Esophagus muscularis mucosa (tissue), 4 donors: Measurements from ENCODE around the gene ASXL3. TPM values are rescaled to one million over a fixed set of nuclear protein-coding genes. Genes with fewer than 3 reads are reported as not detected.

Experiments used
- DNase-seq: peaks from one replicate; pipeline ENCODE4 v3.0.0-alpha.2; 2017; ENCODE audit errors: extremely low spot score
- H3K27ac ChIP-seq, 4 donors: fragments of 200-600 bp; sonication (generic); replicated peaks in 1 of 4; 1 replicate in 3 of 4; 2 replicates in 1 of 4; pipeline ENCODE4 v1.5.1; 2016 to 2019; ENCODE audit warnings: mild to moderate bottlenecking in 1 of 4
- H3K27me3 ChIP-seq, 4 donors: fragments of 200-600 bp; sonication (generic); one replicate each; pipeline versions ENCODE4 v1.5.1 to v1.6.0; 2016 to 2019
- H3K36me3 ChIP-seq, 4 donors: fragments of 200-600 bp; sonication (generic); one replicate each; pipeline ENCODE4 v1.5.1; 2016 to 2019
- H3K4me1 ChIP-seq, 4 donors: fragments of 200-600 bp; sonication (generic); one replicate each; pipeline ENCODE4 v1.5.1; 2016 to 2019
- H3K4me3 ChIP-seq, 4 donors: fragments of 200-600 bp; sonication (generic); 1 replicate in 2 of 4; 2 replicates in 2 of 4; pipeline ENCODE4 v1.5.1; 2016 to 2019; ENCODE audit warnings: mild to moderate bottlenecking in 4 of 4, moderate library complexity in 1 of 4
- H3K9me3 ChIP-seq, 4 donors: fragments of 200-600 bp; sonication (generic); 1 replicate in 3 of 4; 2 replicates in 1 of 4; pipeline ENCODE4 v1.5.1; 2016 to 2019
- EP300 ChIP-seq: sonication (generic); formaldehyde crosslinking; IDR thresholded peaks from one replicate; pipeline ENCODE4 v1.6.1; 2017; ENCODE audit warnings: antibody characterized with exemption
- POLR2A ChIP-seq: fragments of 450-650 bp; IDR thresholded peaks from one replicate; pipeline ENCODE4 v1.6.1; 2017; ENCODE audit warnings: antibody characterized with exemption, moderate library complexity, mild to moderate bottlenecking, low read depth
- POLR2AphosphoS5 ChIP-seq, 2 donors: sonication (generic); formaldehyde crosslinking; IDR thresholded peaks; one replicate each; pipeline ENCODE4 v1.6.1; 2017; ENCODE audit warnings: antibody characterized with exemption in 2 of 2
- WGBS: methylation state at CpG from one replicate; pipeline ENCODE4 v1.1.5; 2018; 5-methylcytosine and 5-hydroxymethylcytosine counted together
- intact Hi-C: fragments of 100-400 bp; cut with DNase I; formaldehyde crosslinking; loops from one replicate; pipeline ENCODE4 v1.15.1; 2023
- total RNA-seq, 4 donors: library from RNA; depleted of rRNA; stranded (reverse); fragments of >200 nt; gene quantifications; one replicate each; pipeline versions ENCODE4 v1.1.0 to v1.2.1, GENCODE V29; 2016
- TF ChIP-seq, protein P1 (sequence below), 3 experiments: fragments of 200-600 bp in 2 of 3; fragments of 450-650 bp in 1 of 3; sonication (generic) in 2 of 3; IDR thresholded peaks; one replicate each; pipeline ENCODE4 v1.5.1; 2017 to 2019; ENCODE audit warnings: antibody characterized with exemption in 3 of 3, mild to moderate bottlenecking in 2 of 3, moderate library complexity in 1 of 3

ASXL3 gene
- total RNA-seq, 4 donors from 2014 or later = 0.66 to 2.1 (median 1.1) TPM

DNA sequence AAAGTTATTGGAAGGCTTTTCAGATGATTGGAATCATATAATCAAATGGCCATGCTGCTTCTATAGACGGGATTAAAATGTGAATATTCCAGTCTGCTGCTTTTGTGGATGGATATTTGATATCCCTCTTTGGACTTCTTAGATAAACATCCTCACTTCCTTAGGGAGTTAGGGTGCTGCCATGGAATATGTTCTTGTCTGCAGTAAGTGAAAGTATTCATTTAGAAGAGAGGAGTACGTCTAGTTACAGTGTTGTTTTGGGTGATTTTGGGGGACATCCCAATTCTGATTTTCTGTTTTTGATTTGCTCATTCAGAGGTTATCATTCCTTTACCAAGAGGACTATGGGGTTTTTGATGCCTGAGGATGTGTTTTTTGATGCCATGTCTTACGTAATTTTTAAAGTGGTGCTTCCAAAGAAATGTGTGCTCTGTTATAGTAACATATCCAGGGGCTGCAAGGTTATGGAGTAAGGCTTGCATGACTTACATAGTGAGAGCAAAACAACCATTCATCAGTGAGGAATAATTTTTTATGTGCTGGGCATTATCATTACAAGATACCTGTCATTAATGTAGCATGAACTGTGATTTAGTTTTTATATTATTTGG is 33.6 kb downstream of the ASXL3 start:
- Histone ChIP-seq H3K9me3 (no peaks in the 10 kb centered on the region), H3K27me3 (no peaks in the 10 kb centered on the region), H3K36me3 (no peaks in the 10 kb centered on the region), H3K27ac (no peak overlapping the region), H3K4me3 (no peak overlapping the region), H3K4me1 (no peaks in the 10 kb centered on the region)
- TF ChIP-seq, protein P1, sequence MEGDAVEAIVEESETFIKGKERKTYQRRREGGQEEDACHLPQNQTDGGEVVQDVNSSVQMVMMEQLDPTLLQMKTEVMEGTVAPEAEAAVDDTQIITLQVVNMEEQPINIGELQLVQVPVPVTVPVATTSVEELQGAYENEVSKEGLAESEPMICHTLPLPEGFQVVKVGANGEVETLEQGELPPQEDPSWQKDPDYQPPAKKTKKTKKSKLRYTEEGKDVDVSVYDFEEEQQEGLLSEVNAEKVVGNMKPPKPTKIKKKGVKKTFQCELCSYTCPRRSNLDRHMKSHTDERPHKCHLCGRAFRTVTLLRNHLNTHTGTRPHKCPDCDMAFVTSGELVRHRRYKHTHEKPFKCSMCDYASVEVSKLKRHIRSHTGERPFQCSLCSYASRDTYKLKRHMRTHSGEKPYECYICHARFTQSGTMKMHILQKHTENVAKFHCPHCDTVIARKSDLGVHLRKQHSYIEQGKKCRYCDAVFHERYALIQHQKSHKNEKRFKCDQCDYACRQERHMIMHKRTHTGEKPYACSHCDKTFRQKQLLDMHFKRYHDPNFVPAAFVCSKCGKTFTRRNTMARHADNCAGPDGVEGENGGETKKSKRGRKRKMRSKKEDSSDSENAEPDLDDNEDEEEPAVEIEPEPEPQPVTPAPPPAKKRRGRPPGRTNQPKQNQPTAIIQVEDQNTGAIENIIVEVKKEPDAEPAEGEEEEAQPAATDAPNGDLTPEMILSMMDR (IDR thresholded peaks at IDR 0.05) = no peak
- TF ChIP-seq POLR2A (no peak), POLR2AphosphoS5 (IDR thresholded peaks at IDR 0.05) (no peak), EP300 (no peak)
- intact Hi-C loops = no loop called here
- WGBS = 64% methylated on average over 3 of the region's 3 CpGs
- DNase-seq = no peak

GRCh38 chr18:33612632-33613031 is 34.6 kb downstream of the ASXL3 start:
- DNase-seq = no peak

DNA sequence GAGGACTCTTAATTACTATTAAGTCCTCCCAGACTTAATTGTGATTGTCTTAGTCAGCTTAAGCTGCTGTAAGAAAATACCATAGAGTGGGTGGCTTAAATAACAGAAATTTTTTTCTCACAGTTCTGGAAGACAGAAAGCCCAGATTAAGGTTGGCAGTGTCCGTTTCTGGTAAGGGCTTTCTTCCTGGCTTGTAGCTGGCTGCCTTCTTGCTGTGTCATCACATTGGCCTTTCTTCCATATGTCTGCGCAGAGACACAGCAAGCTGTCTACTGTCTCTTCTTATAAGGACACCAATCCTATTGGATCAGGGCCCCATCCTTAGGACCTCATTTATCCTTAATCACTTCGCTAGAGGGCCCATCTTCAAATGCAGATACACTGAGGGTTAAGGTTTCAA is 38.5 kb downstream of the ASXL3 start:
- no peak for DNase-seq
- H3K27ac ChIP-seq = no peak overlapping the region

More at GRCh38 chr18:33612632-33613031, 34.6 kb downstream of the ASXL3 start:
- Histone ChIP-seq H3K4me1 (no peaks in the 10 kb centered on the region), H3K4me3 (no peak overlapping the region), H3K9me3 (no peaks in the 10 kb centered on the region), H3K36me3 (no peaks in the 10 kb centered on the region), H3K27me3 (no peaks in the 10 kb centered on the region), H3K27ac (no peak overlapping the region)
- intact Hi-C loops = no loop called here
- WGBS = 88% methylated on average over 3 of the region's 3 CpGs
- TF ChIP-seq POLR2AphosphoS5 (IDR thresholded peaks at IDR 0.05) = no peak
- TF ChIP-seq, protein P1 (IDR thresholded peaks at IDR 0.05) = no peak
- no peak for TF ChIP-seq POLR2A
- no peak for TF ChIP-seq EP300

DNA sequence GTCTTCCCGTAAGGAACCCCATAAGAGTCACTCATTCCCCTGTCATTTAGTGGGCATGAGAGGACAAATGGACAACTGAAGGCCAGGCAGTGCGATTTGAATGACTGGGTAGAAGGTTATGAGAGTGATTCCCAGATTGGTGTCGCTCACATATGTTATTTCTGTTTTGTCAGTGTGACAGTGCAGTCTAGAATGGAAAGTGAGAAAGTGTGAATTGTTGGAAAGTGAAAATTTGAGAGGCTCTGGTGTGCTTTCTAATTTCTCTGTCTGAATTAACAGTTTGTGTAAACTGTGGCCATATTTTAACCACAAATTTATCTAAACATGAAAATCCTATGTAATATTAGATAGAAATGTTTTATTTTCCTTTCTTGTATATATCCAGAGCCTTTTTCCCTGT is 49.1 kb downstream of the ASXL3 start:
- Histone ChIP-seq H3K4me3 (no peak overlapping the region), H3K27ac (no peak overlapping the region), H3K27me3 (no peaks in the 10 kb centered on the region), H3K4me1 (no peaks in the 10 kb centered on the region), H3K9me3 (no peaks in the 10 kb centered on the region), H3K36me3 (no peaks in the 10 kb centered on the region)
- 98% methylated on average over 3 of the region's 3 CpGs for WGBS
- intact Hi-C loops = no loop called here
- TF ChIP-seq POLR2AphosphoS5 (IDR thresholded peaks at IDR 0.05) = no peak
- no peak for TF ChIP-seq POLR2A
- TF ChIP-seq, protein P1 (IDR thresholded peaks at IDR 0.05) = no peak
- TF ChIP-seq EP300 = no peak
- no peak for DNase-seq

More for the DNA sequence above, 38.5 kb downstream of the ASXL3 start:
- intact Hi-C loops = no loop called here
- Histone ChIP-seq H3K36me3 (no peaks in the 10 kb centered on the region), H3K4me3 (no peak overlapping the region), H3K9me3 (no peaks in the 10 kb centered on the region), H3K27me3 (no peaks in the 10 kb centered on the region), H3K4me1 (no peaks in the 10 kb centered on the region)
- TF ChIP-seq POLR2AphosphoS5 (IDR thresholded peaks at IDR 0.05) (no peak), POLR2A (no peak), EP300 (no peak)
- TF ChIP-seq, protein P1 (IDR thresholded peaks at IDR 0.05) = no peak
- 93% methylated on average over 3 of the region's 3 CpGs for whole genome bisulfite sequencing

DNA sequence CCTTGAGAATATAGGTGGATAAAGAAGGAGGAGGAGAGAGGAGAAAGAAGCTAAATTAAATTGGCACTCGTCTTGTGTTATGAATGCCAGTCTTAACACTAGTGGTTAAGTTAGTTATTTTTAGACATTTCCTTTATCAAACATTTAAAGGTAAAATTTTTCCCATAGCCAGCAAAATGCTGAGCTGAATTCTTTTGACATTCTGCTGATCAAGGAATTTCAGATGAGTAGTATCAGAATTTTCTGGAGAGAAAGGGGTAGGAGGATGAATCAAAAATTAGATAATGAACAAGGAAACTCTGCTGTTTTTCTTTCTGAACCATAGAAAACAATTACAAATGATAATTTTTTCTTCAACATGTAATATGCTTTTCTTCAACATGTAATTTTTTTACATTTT is 52.5 kb downstream of the ASXL3 start:
- no peak for DNase-seq
- Histone ChIP-seq H3K36me3 (no peaks in the 10 kb centered on the region), H3K9me3 (no peaks in the 10 kb centered on the region), H3K27me3 (no peaks in the 10 kb centered on the region), H3K4me3 (no peak overlapping the region), H3K4me1 (no peaks in the 10 kb centered on the region), H3K27ac (no peak overlapping the region)
- no peak for TF ChIP-seq POLR2AphosphoS5 (IDR thresholded peaks at IDR 0.05)
- TF ChIP-seq POLR2A = no peak
- TF ChIP-seq, protein P1 (IDR thresholded peaks at IDR 0.05) = no peak
- TF ChIP-seq EP300 = no peak
- WGBS = 92% methylated on average over 1 of the region's 1 CpG
- intact Hi-C loops = no loop called here
